H9 (cell line): ENCODE data around the gene IFIH1. TPM values are rescaled to one million over a fixed set of nuclear protein-coding genes. Genes with fewer than 3 reads are reported as not detected.

ENCODE experiments used
- DNase-seq: peaks from one replicate; pipeline ENCODE4 v3.0.0-alpha.2; 2017
- H2AFZ ChIP-seq: one replicate; pipeline ENCODE4 v1.6.1; 2013; ENCODE audit warnings: mild to moderate bottlenecking, low read length, control low read depth, moderate library complexity
- H2AK5ac ChIP-seq: 2 replicates; pipeline ENCODE4 v1.6.1; 2013; ENCODE audit warnings: low read length, control low read depth, mixed read lengths; ENCODE audit not compliant: insufficient read length
- H2BK120ac ChIP-seq: one replicate; pipeline ENCODE4 v1.6.1; 2013; ENCODE audit warnings: low read depth, mild to moderate bottlenecking, low read length, control low read depth, inconsistent platforms; ENCODE audit not compliant: poor library complexity, severe bottlenecking
- H2BK12ac ChIP-seq: 2 replicates; pipeline ENCODE4 v1.6.1; 2013; ENCODE audit warnings: low read length, control low read depth, mixed read lengths, low read depth; ENCODE audit not compliant: insufficient read length
- H2BK15ac ChIP-seq: 2 replicates; pipeline ENCODE4 v1.6.1; 2013; ENCODE audit warnings: low read depth, low read length, control low read depth
- H2BK20ac ChIP-seq: one replicate; pipeline ENCODE4 v1.6.1; 2013; ENCODE audit warnings: low read depth, mild to moderate bottlenecking, low read length, control low read depth, inconsistent platforms; ENCODE audit not compliant: poor library complexity, severe bottlenecking
- H2BK5ac ChIP-seq: 2 replicates; pipeline ENCODE4 v1.6.1; 2013; ENCODE audit warnings: low read length, control low read depth, mixed read lengths; ENCODE audit not compliant: insufficient read length
- H3K14ac ChIP-seq: 2 replicates; pipeline ENCODE4 v1.6.1; 2013; ENCODE audit warnings: low read length, control low read depth; ENCODE audit not compliant: insufficient read depth
- H3K18ac ChIP-seq: 2 replicates; pipeline ENCODE4 v1.6.1; 2013; ENCODE audit warnings: low read depth, mild to moderate bottlenecking, mixed read lengths, low read length, control low read depth; ENCODE audit not compliant: insufficient read length
- H3K23ac ChIP-seq: 2 replicates; pipeline ENCODE4 v1.6.1; 2013; ENCODE audit warnings: low read length, control low read depth, mixed read lengths, low read depth; ENCODE audit not compliant: insufficient read length
- H3K23me2 ChIP-seq: 2 replicates; pipeline ENCODE4 v1.6.1; 2013; ENCODE audit warnings: low read depth, mild to moderate bottlenecking, mixed read lengths, low read length, control low read depth; ENCODE audit not compliant: insufficient read length, poor library complexity, severe bottlenecking
- H3K27ac ChIP-seq: 2 replicates; pipeline ENCODE4 v1.5.1; 2013; ENCODE audit warnings: low read length, control low read depth, mixed read lengths, low read depth; ENCODE audit not compliant: insufficient read length
- H3K27me3 ChIP-seq: 2 replicates; pipeline ENCODE4 v1.6.1; 2013; ENCODE audit warnings: low read length, control low read depth, inconsistent platforms; ENCODE audit not compliant: insufficient read depth
- H3K4ac ChIP-seq: 2 replicates; pipeline ENCODE4 v1.6.1; 2013; ENCODE audit warnings: low read depth, mild to moderate bottlenecking, control low read depth, inconsistent platforms, low read length, moderate library complexity
- H3K4me1 ChIP-seq: 2 replicates; pipeline ENCODE4 v1.6.1; 2013; ENCODE audit warnings: low read length, control low read depth, inconsistent platforms; ENCODE audit not compliant: insufficient read depth
- H3K4me2 ChIP-seq: 2 replicates; pipeline ENCODE4 v1.6.1; 2013; ENCODE audit warnings: low read length, control low read depth, mixed read lengths; ENCODE audit not compliant: insufficient read length, insufficient read depth
- H3K56ac ChIP-seq: 2 replicates; pipeline ENCODE4 v1.6.1; 2013; ENCODE audit warnings: low read depth, mild to moderate bottlenecking, mixed read lengths, low read length, control low read depth; ENCODE audit not compliant: insufficient read length
- H3K79me1 ChIP-seq: 2 replicates; pipeline ENCODE4 v1.6.1; 2013; ENCODE audit warnings: low read depth, mild to moderate bottlenecking, moderate library complexity, low read length, control low read depth, inconsistent platforms; ENCODE audit not compliant: insufficient read depth, poor library complexity, severe bottlenecking
- H3K79me2 ChIP-seq: 2 replicates; pipeline ENCODE4 v1.6.1; 2013; ENCODE audit warnings: low read length, control low read depth, inconsistent platforms; ENCODE audit not compliant: insufficient read depth
- H3K9ac ChIP-seq: 2 replicates; pipeline ENCODE4 v1.6.1; 2013; ENCODE audit warnings: low read length, control low read depth, mixed read lengths; ENCODE audit not compliant: insufficient read length; ENCODE audit errors: extremely low read depth
- H3K9me3 ChIP-seq: one replicate; pipeline ENCODE4 v1.6.1; 2013; ENCODE audit warnings: low read depth, low read length, inconsistent platforms; ENCODE audit not compliant: control insufficient read depth
- H3T11ph ChIP-seq: one replicate; pipeline ENCODE4 v1.6.1; 2013; ENCODE audit warnings: mild to moderate bottlenecking, low read length, control low read depth, inconsistent platforms
- H4K20me1 ChIP-seq: one replicate; pipeline ENCODE4 v1.6.1; 2013; ENCODE audit not compliant: control insufficient read depth, insufficient read length, insufficient read depth
- H4K5ac ChIP-seq: 2 replicates; pipeline ENCODE4 v1.6.1; 2013; ENCODE audit warnings: low read depth, mild to moderate bottlenecking, mixed read lengths, low read length, control low read depth; ENCODE audit not compliant: insufficient read length
- H4K8ac ChIP-seq: replicated peaks from 2 replicates; pipeline ENCODE4 v1.6.1; 2013; ENCODE audit warnings: low read length, control low read depth, mixed read lengths, low read depth; ENCODE audit not compliant: insufficient read length
- H4K91ac ChIP-seq: 2 replicates; pipeline ENCODE4 v1.6.1; 2013; ENCODE audit warnings: low read depth, mild to moderate bottlenecking, moderate library complexity, mixed read lengths, low read length, control low read depth; ENCODE audit not compliant: insufficient read length
- H3K27ac Mint-ChIP-seq, 3 experiments: 2 replicates in 2 of 3; 3 replicates in 1 of 3; pipeline ENCODE4 v1.8.0; 2020 to 2021; ENCODE audit warnings: mixed read lengths in 3 of 3, mild to moderate bottlenecking in 1 of 3, moderate library complexity in 1 of 3
- H3K27me3 Mint-ChIP-seq: 2 replicates; pipeline ENCODE4 v1.8.0; 2021; ENCODE audit warnings: low read depth, mild to moderate bottlenecking, moderate library complexity, mixed read lengths
- H3K36me3 Mint-ChIP-seq, 3 experiments: 2 replicates in 2 of 3; 3 replicates in 1 of 3; pipeline ENCODE4 v1.8.0; 2020 to 2021; ENCODE audit warnings: low read depth in 3 of 3, mixed read lengths in 3 of 3; ENCODE audit not compliant: insufficient read depth in 1 of 3
- H3K4me1 Mint-ChIP-seq, 2 experiments: 2 replicates each; pipeline ENCODE4 v1.8.0; 2020; ENCODE audit warnings: mixed read lengths in 2 of 2
- H3K4me3 Mint-ChIP-seq, 2 experiments: 2 replicates in 1 of 2; 3 replicates in 1 of 2; pipeline ENCODE4 v1.8.0; 2020 to 2021; ENCODE audit warnings: mild to moderate bottlenecking in 2 of 2, mixed read lengths in 2 of 2, moderate library complexity in 1 of 2
- H3K9me3 Mint-ChIP-seq, 2 experiments: 2 replicates in 1 of 2; 3 replicates in 1 of 2; pipeline ENCODE4 v1.8.0; 2020; ENCODE audit warnings: mild to moderate bottlenecking in 2 of 2, mixed read lengths in 2 of 2, moderate library complexity in 1 of 2
- CTCF ChIP-seq: fragments of 200-600 bp; sonication (generic); conservative IDR thresholded peaks from 3 replicates; pipeline ENCODE4 v1.8.0; 2021; ENCODE audit warnings: antibody characterized with exemption, mild to moderate bottlenecking
- total RNA-seq: library from RNA; stranded (reverse); gene quantifications from 2 replicates; pipeline ENCODE4 v1.2.1, GENCODE V29; 2021

Gene IFIH1
- total RNA-seq, 1 experiment from 2014 or later, result 0.81 TPM

GRCh38 chr2:162300266-162300665 is 18.2 kb downstream of the IFIH1 start:
- Histone ChIP-seq H4K8ac (no peak overlapping the region), H3K23me2 (no peaks in the 10 kb centered on the region), H2BK5ac (no peak overlapping the region), H3K4me1 (no peaks in the 10 kb centered on the region), H3K23ac (no peak overlapping the region), H3K79me1 (no peaks in the 10 kb centered on the region), H3K56ac (no peak overlapping the region), H4K20me1 (no peaks in the 10 kb centered on the region), H4K91ac (no peak overlapping the region), H2AK5ac (no peak overlapping the region), H3K9ac (no peak overlapping the region), H2BK12ac (no peak overlapping the region), H3K79me2 (no peaks in the 10 kb centered on the region), H3K14ac (no peak overlapping the region), H4K5ac (no peak overlapping the region), H2BK120ac (no peak overlapping the region), H2BK15ac (no peak overlapping the region), H2AFZ (no peak overlapping the region), H3K18ac (no peak overlapping the region), H3K4me2 (no peak overlapping the region), H3T11ph (no peak overlapping the region), H3K27me3 (no peaks in the 10 kb centered on the region), H2BK20ac (no peak overlapping the region), H3K4ac (no peak overlapping the region), H3K27ac (no peak overlapping the region), H3K9me3 (no peaks in the 10 kb centered on the region)
- no peak for DNase-seq
- Mint-ChIP-seq H3K4me1 (no peaks in the 10 kb centered on the region), H3K4me3 (no peak overlapping the region), H3K36me3 (no peaks in the 10 kb centered on the region), H3K9me3 (no peaks in the 10 kb centered on the region), H3K27ac (no peak overlapping the region), H3K27me3 (no peaks in the 10 kb centered on the region)
- no peak for TF ChIP-seq CTCF
